Activated CD4-positive, alpha-beta T cell treated with anti-CD3 and anti-CD28 coated beads, Interleukin-2, amount 10 ng/mL, durations not matched to agents 7 days and 5 days (primary cell): Measurements from ENCODE around the gene FAM47C. TPM values are rescaled to one million over a fixed set of nuclear protein-coding genes. Genes with fewer than 3 reads are reported as not detected.
A peak's percentile ranks its signal among the peaks of the same experiment; 100 is the strongest.
"Not testable (repeated sequence)": the region's sequence is repeated elsewhere in the genome, so short reads cannot be mapped to it uniquely, and the experiment has no call there.

Source experiments
- CTCF ChIA-PET: fragments of 350-600 bp; sonication (Branson Sonifier 250); formaldehyde crosslinking; loops from one replicate; lab custom pipeline; 2021; ENCODE audit warnings: antibody characterized with exemption; lab: Charles Lee
- POLR2A ChIA-PET: fragments of 350-600 bp; sonication (Branson Sonifier 250); formaldehyde crosslinking; loops from one replicate; lab custom pipeline; 2021; ENCODE audit warnings: antibody characterized with exemption; lab: Charles Lee
- DNase-seq: peaks from one replicate; pipeline ENCODE4 v3.0.0-alpha.2; 2020
- H3K27ac Mint-ChIP-seq: one replicate; pipeline ENCODE4 v1.8.0; 2021; ENCODE audit warnings: mild to moderate bottlenecking, moderate library complexity, mixed read lengths
- H3K27me3 Mint-ChIP-seq: one replicate; pipeline ENCODE4 v1.8.0; 2021; ENCODE audit warnings: mixed read lengths
- H3K36me3 Mint-ChIP-seq: one replicate; pipeline ENCODE4 v1.8.0; 2021; ENCODE audit warnings: low read depth, mixed read lengths
- H3K4me1 Mint-ChIP-seq: one replicate; pipeline ENCODE4 v1.8.0; 2021; ENCODE audit warnings: mixed read lengths
- H3K4me3 Mint-ChIP-seq: one replicate; pipeline ENCODE4 v1.8.0; 2021; ENCODE audit warnings: mild to moderate bottlenecking, moderate library complexity, mixed read lengths
- H3K9me3 Mint-ChIP-seq: one replicate; pipeline ENCODE4 v1.8.0; 2021; ENCODE audit warnings: mixed read lengths
- total RNA-seq, 2 experiments: library from RNA; stranded (reverse); gene quantifications; one replicate each; pipeline ENCODE4 v1.2.3, GENCODE V29; 2021

FAM47C gene
- total RNA-seq, 2 experiments from 2014 or later = not detected

GRCh38 chrX:37034260-37034659 lies 26.1 kb downstream of the FAM47C start:
- H3K9me3 Mint-ChIP-seq, H3K27ac Mint-ChIP-seq, DNase-seq, H3K36me3 Mint-ChIP-seq, H3K27me3 Mint-ChIP-seq, POLR2A ChIA-PET, H3K4me1 Mint-ChIP-seq, H3K4me3 Mint-ChIP-seq, CTCF ChIA-PET: not testable (repeated sequence)

DNA sequence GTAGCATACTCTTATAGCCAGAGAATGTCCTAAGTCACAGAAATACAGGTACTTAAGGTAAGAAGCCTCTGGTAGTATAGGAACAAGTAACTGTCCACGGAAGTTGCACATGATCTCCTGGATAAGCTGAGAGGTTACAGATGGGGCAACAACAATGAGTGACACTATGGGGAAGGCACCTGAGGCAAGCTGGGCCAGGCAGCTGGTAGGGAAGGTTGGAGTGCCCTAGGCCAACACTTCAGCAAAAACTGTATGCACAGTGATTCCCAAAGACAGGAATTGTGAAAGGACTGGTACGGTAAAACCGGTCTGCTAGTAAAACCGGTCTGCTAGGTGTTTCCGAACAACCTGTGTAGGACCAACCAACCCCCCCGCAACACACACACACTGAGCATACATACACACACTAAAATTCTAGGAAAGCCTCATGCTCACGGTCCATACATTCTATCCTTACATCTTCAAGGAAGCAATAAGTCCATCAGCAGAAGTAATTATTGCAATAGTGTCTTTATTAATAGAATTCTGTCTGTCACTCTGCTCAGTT lies 28.6 kb downstream of the FAM47C start:
- DNase-seq, H3K27ac Mint-ChIP-seq, H3K4me1 Mint-ChIP-seq, H3K27me3 Mint-ChIP-seq, CTCF ChIA-PET, POLR2A ChIA-PET, H3K36me3 Mint-ChIP-seq, H3K9me3 Mint-ChIP-seq, H3K4me3 Mint-ChIP-seq: not testable (repeated sequence)

GRCh38 chrX:37038814-37039213 lies 30.6 kb downstream of the FAM47C start:
- POLR2A ChIA-PET, H3K27me3 Mint-ChIP-seq, H3K9me3 Mint-ChIP-seq, CTCF ChIA-PET, DNase-seq, H3K36me3 Mint-ChIP-seq, H3K4me3 Mint-ChIP-seq, H3K27ac Mint-ChIP-seq, H3K4me1 Mint-ChIP-seq: not testable (repeated sequence)

GRCh38 chrX:37042956-37043885 lies 35.1 kb downstream of the FAM47C start:
- H3K4me3 Mint-ChIP-seq, DNase-seq, H3K4me1 Mint-ChIP-seq, H3K9me3 Mint-ChIP-seq, H3K36me3 Mint-ChIP-seq, POLR2A ChIA-PET, CTCF ChIA-PET, H3K27me3 Mint-ChIP-seq, H3K27ac Mint-ChIP-seq: not testable (repeated sequence)

GRCh38 chrX:37047776-37048175 lies 39.6 kb downstream of the FAM47C start:
- ChIA-PET POLR2A (no interaction called here), CTCF (no interaction called here)
- Mint-ChIP-seq H3K36me3 (no peaks in the 10 kb centered on the region), H3K4me1 (no peaks in the 10 kb centered on the region), H3K9me3 (no peaks in the 10 kb centered on the region), H3K27ac (no peak overlapping the region), H3K4me3 (no peak overlapping the region), H3K27me3 (no peaks in the 10 kb centered on the region)
- no peak for DNase-seq

DNA sequence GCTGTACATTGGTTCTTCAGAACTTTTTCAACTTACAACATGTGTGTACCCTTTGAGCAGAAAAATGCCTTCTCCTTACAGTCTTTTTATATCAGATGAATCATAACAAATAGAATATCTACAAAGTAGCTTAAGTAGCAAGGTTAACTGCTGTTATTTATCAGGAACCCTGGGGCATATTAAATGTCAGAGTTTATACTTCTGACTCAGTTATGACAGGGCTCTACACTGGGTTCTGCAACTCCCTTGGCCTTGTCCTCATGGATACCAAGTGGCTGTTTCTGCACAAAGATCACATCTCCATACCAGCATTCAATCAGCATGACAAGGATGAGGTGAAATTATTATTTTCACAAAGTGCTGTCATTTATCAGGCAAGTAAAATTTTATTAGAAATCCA lies 49.4 kb downstream of the FAM47C start:
- H3K4me1 Mint-ChIP-seq, H3K27me3 Mint-ChIP-seq, H3K4me3 Mint-ChIP-seq, CTCF ChIA-PET, POLR2A ChIA-PET, H3K9me3 Mint-ChIP-seq, DNase-seq, H3K36me3 Mint-ChIP-seq, H3K27ac Mint-ChIP-seq: not testable (repeated sequence)

GRCh38 chrX:37060999-37061398 lies 52.8 kb downstream of the FAM47C start:
- POLR2A ChIA-PET = no interaction called here
- no peak overlapping the region for H3K27ac Mint-ChIP-seq
- H3K27me3 Mint-ChIP-seq = no peaks in the 10 kb centered on the region
- DNase-seq = peak; percentile 6
- no peaks in the 10 kb centered on the region for H3K36me3 Mint-ChIP-seq
- no peaks in the 10 kb centered on the region for H3K4me1 Mint-ChIP-seq
- H3K4me3 Mint-ChIP-seq = no peak overlapping the region
- H3K9me3 Mint-ChIP-seq = no peaks in the 10 kb centered on the region
- CTCF ChIA-PET = no interaction called here
